Stimulated activated CD8-positive, alpha-beta memory T cell treated with anti-CD3 and anti-CD28 coated beads, Interleukin-7, amount 100 ng/mL, for 24 hours (primary cell): Measurements from ENCODE around the gene MVD.
"Not testable (repeated sequence)": the region's sequence is repeated elsewhere in the genome, so short reads cannot be mapped to it uniquely, and the experiment has no call there.

Experiments used
- DNase-seq: peaks from one replicate; pipeline ENCODE4 v3.0.0-alpha.2; 2020; ENCODE audit warnings: low read depth

Gene MVD

GRCh38 chr16:88624481-88624880 is 38.4 kb downstream of the MVD start:
- DNase-seq = no peak

GRCh38 chr16:88623858-88624257 is 39.0 kb downstream of the MVD start:
- DNase-seq = no peak

- no peak for DNase-seq
Observed at GRCh38 chr16:88622866-88623265, 40.0 kb downstream of the MVD start.

GRCh38 chr16:88622125-88622524 is 40.8 kb downstream of the MVD start:
- DNase-seq = no peak

- no peak for DNase-seq
Observed at GRCh38 chr16:88619859-88620815, 42.8 kb downstream of the MVD start.

- no peak for DNase-seq
Observed at GRCh38 chr16:88618956-88619667, 43.8 kb downstream of the MVD start.

- no peak for DNase-seq
Observed at GRCh38 chr16:88618182-88618955, 44.5 kb downstream of the MVD start.

- no peak for DNase-seq
Observed at GRCh38 chr16:88617268-88618031, 45.4 kb downstream of the MVD start.

GRCh38 chr16:88616736-88617135 is 46.2 kb downstream of the MVD start:
- DNase-seq = no peak

GRCh38 chr16:88616320-88616719 is 46.6 kb downstream of the MVD start:
- no peak for DNase-seq

GRCh38 chr16:88614818-88615580 is 47.9 kb downstream of the MVD start:
- no peak for DNase-seq

- no peak for DNase-seq
Observed at GRCh38 chr16:88613911-88614817, 48.7 kb downstream of the MVD start.

GRCh38 chr16:88613293-88613692 is 49.6 kb downstream of the MVD start:
- DNase-seq = no peak

- DNase-seq = no peak
Observed at GRCh38 chr16:88610909-88611812, 51.7 kb downstream of the MVD start.

GRCh38 chr16:88610080-88610479 is 52.8 kb downstream of the MVD start:
- DNase-seq = no peak

- DNase-seq = not testable (repeated sequence)
Observed at GRCh38 chr16:88609426-88609825, 53.5 kb downstream of the MVD start.

- no peak for DNase-seq
Observed at GRCh38 chr16:88608076-88608475, 54.8 kb downstream of the MVD start.

GRCh38 chr16:88606148-88606757 is 56.6 kb downstream of the MVD start:
- DNase-seq = no peak
